Kidney (tissue), 14 donors: ENCODE data around the gene NOD1. TPM values are rescaled to one million over a fixed set of nuclear protein-coding genes. Genes with fewer than 3 reads are reported as not detected.

Experiments
- DNase-seq, 5 donors: peaks; one replicate each; pipeline ENCODE4 v3.0.0-alpha.2; 2013 to 2020
- FAIRE-seq: peaks from 2 replicates; lab custom pipeline; 2012; peaks lifted over from hg19 to GRCh38; lab: Jason Lieb, UNC
- H3K27ac ChIP-seq, 2 donors: one replicate each; pipeline ENCODE4 v1.7.0; 2013; ENCODE audit warnings: low read depth in 2 of 2, low read length in 2 of 2, inconsistent platforms in 1 of 2
- H3K27me3 ChIP-seq: one replicate; pipeline ENCODE4 v1.7.1; 2013; ENCODE audit warnings: low read length, inconsistent platforms; ENCODE audit not compliant: control insufficient read depth, insufficient read depth
- H3K36me3 ChIP-seq, 3 donors: one replicate each; pipeline versions ENCODE4 v1.7.0 to v1.7.1; 2013; ENCODE audit warnings: low read length in 3 of 3, control low read depth in 1 of 3, inconsistent platforms in 1 of 3; ENCODE audit not compliant: insufficient read depth in 3 of 3, control insufficient read depth in 2 of 3
- H3K4me1 ChIP-seq, 3 donors: one replicate each; pipeline versions ENCODE4 v1.7.0 to v1.7.1; 2013; ENCODE audit warnings: low read length in 3 of 3, inconsistent platforms in 1 of 3, low read depth in 1 of 3; ENCODE audit not compliant: control insufficient read depth in 2 of 3, insufficient read depth in 2 of 3
- H3K4me3 ChIP-seq, 3 donors: one replicate each; pipeline versions ENCODE4 v1.7.0 to v1.8.1; 2013; ENCODE audit warnings: low read length in 3 of 3, control low read depth in 1 of 3, inconsistent platforms in 1 of 3
- H3K9ac ChIP-seq, 3 donors: one replicate each; pipeline versions ENCODE4 v1.7.0 to v1.7.1; 2013; ENCODE audit warnings: low read length in 3 of 3, control low read depth in 1 of 3, inconsistent platforms in 1 of 3
- H3K9me3 ChIP-seq, 3 donors: one replicate each; pipeline versions ENCODE4 v1.7.0 to v1.7.1; 2013; ENCODE audit warnings: low read length in 3 of 3, control low read depth in 1 of 3, inconsistent platforms in 1 of 3; ENCODE audit not compliant: control insufficient read depth in 2 of 3, insufficient read depth in 1 of 3
- intact Hi-C: fragments of 100-400 bp; cut with DNase I; formaldehyde crosslinking; loops from one replicate; pipeline ENCODE4 v1.11.1; 2022
- polyA plus RNA-seq: library from polyadenylated mRNA; stranded (reverse); fragments of 350-450 nt; fragmentation: Illumina TruSeq; extraction: RNeasy Lipid Tissue Mini Kit (QIAGEN cat#74804); gene quantifications from one replicate; pipeline ENCODE4 v1.2.3, GENCODE V29; 2014; ENCODE audit warnings: low read depth, low replicate concordance; ENCODE audit not compliant: insufficient read depth
- total RNA-seq: library from RNA; stranded (reverse); fragmentation: NEBNext Ultra II Directional; extraction: Animal tissue kit (Norgen Biotek cat#: 25700); gene quantifications from one replicate; pipeline ENCODE4 v1.2.1, GENCODE V29; 2021
- TF ChIP-seq, protein P1 (sequence below): IDR thresholded peaks from 3 replicates; pipeline ENCODE4 v1.5.1; 2012; ENCODE audit warnings: mild to moderate bottlenecking, moderate library complexity, borderline replicate concordance; ENCODE audit not compliant: insufficient read depth; ENCODE audit errors: extremely low read depth
- donor health status: control.
- donor health status: control.
- donor health status: control.
- donor health status: control.
- donor health status: control.
- donor health status: DM: yes; HTN: yes; CAD: no.
- donor health status: Normal renal cell carcinoma (clear cell type).

Gene NOD1
- total and polyA plus RNA-seq, 2 donors from 2014 or later = 3.8 to 15.6 TPM

DNA sequence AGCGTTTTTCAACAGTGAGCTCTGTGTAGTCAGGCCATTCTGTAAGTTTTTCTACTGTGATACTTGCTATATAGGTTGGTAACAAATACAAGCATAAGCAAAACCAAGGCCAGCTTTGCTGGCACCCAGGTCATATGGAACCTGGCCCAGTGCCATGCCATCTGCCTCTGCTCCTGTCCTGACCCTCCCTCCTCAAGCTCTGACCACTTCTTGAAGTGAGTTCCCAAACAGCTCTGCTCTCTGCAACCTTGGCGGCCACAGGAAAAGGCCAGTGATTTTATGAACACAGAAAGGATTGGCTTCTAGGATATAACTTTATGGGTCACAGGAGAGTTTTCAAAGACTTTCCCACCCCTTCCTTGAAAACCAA is 12.8 kb downstream of the NOD1 start:
- H3K9ac ChIP-seq = no peak overlapping the region
- H3K4me1 ChIP-seq = peaks cover 8 to 16% (median 13%) of the 10 kb centered on the region in 3 donors
- no peak overlapping the region for H3K4me3 ChIP-seq
- FAIRE-seq = no peak
- H3K27ac ChIP-seq = no peak overlapping the region
- H3K9me3 ChIP-seq = no peaks in the 10 kb centered on the region
- H3K36me3 ChIP-seq = no peaks in the 10 kb centered on the region
- no peak for DNase-seq
- no peaks in the 10 kb centered on the region for H3K27me3 ChIP-seq
- intact Hi-C loops = no loop called here
- TF ChIP-seq, protein P1, sequence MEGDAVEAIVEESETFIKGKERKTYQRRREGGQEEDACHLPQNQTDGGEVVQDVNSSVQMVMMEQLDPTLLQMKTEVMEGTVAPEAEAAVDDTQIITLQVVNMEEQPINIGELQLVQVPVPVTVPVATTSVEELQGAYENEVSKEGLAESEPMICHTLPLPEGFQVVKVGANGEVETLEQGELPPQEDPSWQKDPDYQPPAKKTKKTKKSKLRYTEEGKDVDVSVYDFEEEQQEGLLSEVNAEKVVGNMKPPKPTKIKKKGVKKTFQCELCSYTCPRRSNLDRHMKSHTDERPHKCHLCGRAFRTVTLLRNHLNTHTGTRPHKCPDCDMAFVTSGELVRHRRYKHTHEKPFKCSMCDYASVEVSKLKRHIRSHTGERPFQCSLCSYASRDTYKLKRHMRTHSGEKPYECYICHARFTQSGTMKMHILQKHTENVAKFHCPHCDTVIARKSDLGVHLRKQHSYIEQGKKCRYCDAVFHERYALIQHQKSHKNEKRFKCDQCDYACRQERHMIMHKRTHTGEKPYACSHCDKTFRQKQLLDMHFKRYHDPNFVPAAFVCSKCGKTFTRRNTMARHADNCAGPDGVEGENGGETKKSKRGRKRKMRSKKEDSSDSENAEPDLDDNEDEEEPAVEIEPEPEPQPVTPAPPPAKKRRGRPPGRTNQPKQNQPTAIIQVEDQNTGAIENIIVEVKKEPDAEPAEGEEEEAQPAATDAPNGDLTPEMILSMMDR = no peak

DNA sequence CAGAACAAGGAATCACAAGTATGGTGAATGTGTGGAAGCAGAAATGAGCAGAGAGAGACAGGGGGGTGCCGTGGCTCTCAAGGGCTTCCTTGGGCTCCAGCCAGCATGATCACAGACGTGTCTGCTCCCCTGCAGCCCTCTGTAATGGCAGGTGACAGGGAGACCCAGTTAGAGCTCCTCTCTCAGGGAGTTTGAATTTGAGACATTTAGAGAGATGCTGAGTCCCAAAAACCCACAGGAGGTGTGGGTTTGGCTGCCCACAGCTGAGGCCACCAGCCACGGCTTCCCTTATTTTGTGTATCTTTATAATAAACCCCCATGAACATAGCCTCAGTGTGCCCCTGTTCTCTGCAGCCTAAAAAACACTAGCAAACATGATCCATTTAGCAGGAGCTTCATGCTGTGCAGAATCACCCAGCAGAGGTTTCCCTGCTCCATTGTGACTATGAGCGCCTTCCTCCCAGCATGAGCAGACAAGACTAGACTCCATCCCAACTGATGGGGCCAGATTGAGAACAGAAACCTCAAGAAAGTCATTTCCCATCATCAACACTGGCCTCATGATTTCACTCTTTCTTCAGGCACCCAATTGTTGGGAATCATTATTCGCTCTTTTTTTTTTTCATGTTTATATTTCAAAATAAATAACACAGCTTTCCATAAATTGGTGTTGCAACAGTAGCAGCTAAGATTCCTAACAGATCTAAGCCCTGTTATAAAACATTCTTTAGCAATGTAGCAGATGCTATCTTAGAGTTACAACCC is 13.4 kb downstream of the NOD1 start:
- H3K36me3 ChIP-seq = no peaks in the 10 kb centered on the region
- TF ChIP-seq, protein P1 = no peak
- no peaks in the 10 kb centered on the region for H3K27me3 ChIP-seq
- no peaks in the 10 kb centered on the region for H3K9me3 ChIP-seq
- DNase-seq (no peak), FAIRE-seq (no peak)
- no peak overlapping the region for H3K4me3 ChIP-seq
- H3K27ac ChIP-seq = no peak overlapping the region
- H3K4me1 ChIP-seq = peaks cover 5 to 14% (median 11%) of the 10 kb centered on the region in 3 donors
- no peak overlapping the region for H3K9ac ChIP-seq
- intact Hi-C loops = no loop called here

DNA sequence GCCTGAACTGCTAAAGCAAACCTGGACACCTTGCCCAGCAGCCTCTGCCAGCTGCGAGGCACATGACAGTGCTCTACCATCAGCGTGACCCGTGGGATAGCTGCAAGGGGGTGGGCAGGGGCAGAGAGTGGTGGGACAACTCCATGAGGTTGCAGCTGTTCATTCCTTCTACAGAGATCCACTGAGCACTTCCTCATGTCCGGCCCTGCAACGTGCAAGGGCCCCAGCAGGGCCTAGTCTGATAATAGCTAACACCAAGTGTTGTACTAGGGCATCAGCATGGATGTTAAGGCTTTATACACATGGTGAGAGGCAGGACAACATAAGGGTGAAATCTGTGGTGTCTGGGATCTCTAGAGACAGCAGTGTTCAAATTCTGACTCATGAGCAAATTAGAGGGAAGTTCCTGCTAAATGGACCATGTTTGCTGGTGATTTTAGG is 14.3 kb downstream of the NOD1 start:
- Histone ChIP-seq H3K9me3 (no peaks in the 10 kb centered on the region), H3K36me3 (no peaks in the 10 kb centered on the region), H3K4me3 (no peak overlapping the region), H3K9ac (no peak overlapping the region), H3K4me1 (peaks cover 2 to 4% (median 4%) of the 10 kb centered on the region in 3 donors), H3K27ac (no peak overlapping the region), H3K27me3 (no peaks in the 10 kb centered on the region)
- FAIRE-seq (no peak), DNase-seq (no peak)
- TF ChIP-seq, protein P1 = no peak
- intact Hi-C loops = no loop called here
